Calu3 (cell line): ENCODE results near the gene COL5A2. TPM values are rescaled to one million over a fixed set of nuclear protein-coding genes. Genes with fewer than 3 reads are reported as not detected.

ENCODE experiments used
- BruUV-seq: library from RNA; stranded (reverse); fragments of 400-500 nt; replicated peaks from 2 replicates; lab custom pipeline; 2021; lab: Mats Ljungman, UMichigan
- CTCF ChIA-PET: fragments of 300-600 bp; sonication (Branson Sonifier 250); formaldehyde crosslinking; loops from one replicate; lab custom pipeline; 2022; ENCODE audit warnings: antibody characterized with exemption; lab: Charles Lee
- DNase-seq: peaks from one replicate; pipeline ENCODE4 v3.0.0; 2022
- H3K27ac Mint-ChIP-seq: one replicate; pipeline ENCODE4 v1.8.0; 2022; ENCODE audit warnings: mixed read lengths; ENCODE audit not compliant: unreplicated experiment
- H3K27me3 Mint-ChIP-seq: one replicate; pipeline ENCODE4 v1.8.0; 2022; ENCODE audit warnings: mixed read lengths; ENCODE audit not compliant: unreplicated experiment
- H3K36me3 Mint-ChIP-seq: one replicate; pipeline ENCODE4 v1.8.0; 2022; ENCODE audit warnings: mild to moderate bottlenecking, moderate library complexity, mixed read lengths; ENCODE audit not compliant: insufficient read depth, unreplicated experiment
- H3K4me1 Mint-ChIP-seq: one replicate; pipeline ENCODE4 v1.8.0; 2022; ENCODE audit warnings: mild to moderate bottlenecking, low read depth, mixed read lengths; ENCODE audit not compliant: unreplicated experiment
- H3K4me3 Mint-ChIP-seq: one replicate; pipeline ENCODE4 v1.8.0; 2022; ENCODE audit warnings: mild to moderate bottlenecking, low read depth, moderate library complexity, mixed read lengths; ENCODE audit not compliant: unreplicated experiment
- H3K9me3 Mint-ChIP-seq: one replicate; pipeline ENCODE4 v1.8.0; 2022; ENCODE audit warnings: low read depth, mixed read lengths; ENCODE audit not compliant: unreplicated experiment
- intact Hi-C: fragments of 100-400 bp; cut with micrococcal nuclease; formaldehyde crosslinking; loops from one replicate; pipeline ENCODE4 v1.10.0; 2022; ENCODE audit not compliant: unreplicated experiment
- total RNA-seq: library from RNA; stranded (reverse); gene quantifications from 2 replicates; pipeline ENCODE4 v1.2.3, GENCODE V29; 2022
- TF ChIP-seq, protein P1 (sequence below): fragments of 200-600 bp; IDR thresholded peaks from one replicate; pipeline ENCODE4 v1.8.0; 2022; ENCODE audit warnings: antibody characterized with exemption; ENCODE audit not compliant: unreplicated experiment

The COL5A2 gene
- total RNA-seq, 1 experiment from 2014 or later = 1.1 TPM

DNA sequence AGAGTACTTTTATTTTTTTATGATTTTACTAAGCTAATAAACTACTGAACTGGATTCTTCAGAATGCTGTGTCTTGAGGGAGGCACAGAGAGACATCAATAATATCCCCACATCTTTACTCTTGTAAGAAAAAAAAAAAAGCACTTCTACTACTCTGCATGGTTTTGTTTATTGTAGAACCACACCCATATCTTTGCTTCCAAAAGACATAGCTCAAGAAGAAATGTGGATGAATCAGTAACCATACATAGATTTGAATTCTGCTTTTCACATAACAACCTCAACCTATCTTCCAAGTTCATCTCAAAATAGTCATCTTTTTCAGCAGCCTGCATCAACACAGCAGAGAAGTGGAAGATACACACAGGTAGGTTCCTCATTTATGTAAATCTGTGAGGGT, 12.2 kb upstream of the COL5A2 start:
- no TSS peak for BruUV-seq
- H3K4me3 Mint-ChIP-seq = no peak overlapping the region
- H3K4me1 Mint-ChIP-seq = peaks cover 8% of the 10 kb centered on the region
- TF ChIP-seq, protein P1, sequence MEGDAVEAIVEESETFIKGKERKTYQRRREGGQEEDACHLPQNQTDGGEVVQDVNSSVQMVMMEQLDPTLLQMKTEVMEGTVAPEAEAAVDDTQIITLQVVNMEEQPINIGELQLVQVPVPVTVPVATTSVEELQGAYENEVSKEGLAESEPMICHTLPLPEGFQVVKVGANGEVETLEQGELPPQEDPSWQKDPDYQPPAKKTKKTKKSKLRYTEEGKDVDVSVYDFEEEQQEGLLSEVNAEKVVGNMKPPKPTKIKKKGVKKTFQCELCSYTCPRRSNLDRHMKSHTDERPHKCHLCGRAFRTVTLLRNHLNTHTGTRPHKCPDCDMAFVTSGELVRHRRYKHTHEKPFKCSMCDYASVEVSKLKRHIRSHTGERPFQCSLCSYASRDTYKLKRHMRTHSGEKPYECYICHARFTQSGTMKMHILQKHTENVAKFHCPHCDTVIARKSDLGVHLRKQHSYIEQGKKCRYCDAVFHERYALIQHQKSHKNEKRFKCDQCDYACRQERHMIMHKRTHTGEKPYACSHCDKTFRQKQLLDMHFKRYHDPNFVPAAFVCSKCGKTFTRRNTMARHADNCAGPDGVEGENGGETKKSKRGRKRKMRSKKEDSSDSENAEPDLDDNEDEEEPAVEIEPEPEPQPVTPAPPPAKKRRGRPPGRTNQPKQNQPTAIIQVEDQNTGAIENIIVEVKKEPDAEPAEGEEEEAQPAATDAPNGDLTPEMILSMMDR = no peak
- peaks cover 2% of the 10 kb centered on the region for H3K9me3 Mint-ChIP-seq
- no peak overlapping the region for H3K27ac Mint-ChIP-seq
- CTCF ChIA-PET = no interaction called here
- H3K36me3 Mint-ChIP-seq = no peaks in the 10 kb centered on the region
- no peak for DNase-seq
- intact Hi-C loops = no loop called here
- H3K27me3 Mint-ChIP-seq = no peaks in the 10 kb centered on the region

DNA sequence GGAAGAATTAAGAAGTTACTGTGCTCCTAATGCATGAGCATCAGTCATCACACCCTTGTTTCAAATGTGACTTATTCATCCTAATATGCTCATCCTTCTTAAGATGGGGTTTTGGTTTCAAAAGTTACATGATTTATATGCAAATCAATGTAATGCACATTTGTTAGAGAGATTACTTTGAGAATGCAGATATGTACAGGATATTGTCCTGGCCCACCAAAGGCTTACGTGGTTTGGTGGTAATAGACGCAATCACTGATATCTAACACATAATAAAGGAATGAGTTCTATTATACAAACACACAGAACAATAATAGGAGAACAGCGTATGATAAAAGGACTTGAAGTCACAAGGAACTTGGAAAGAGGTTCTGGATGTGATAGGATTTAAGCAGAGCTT, 11.1 kb upstream of the COL5A2 start:
- BruUV-seq = no TSS peak
- TF ChIP-seq, protein P1 = no peak
- peaks cover 8% of the 10 kb centered on the region for H3K4me1 Mint-ChIP-seq
- H3K36me3 Mint-ChIP-seq = no peaks in the 10 kb centered on the region
- CTCF ChIA-PET = no interaction called here
- no peaks in the 10 kb centered on the region for H3K27me3 Mint-ChIP-seq
- peaks cover 2% of the 10 kb centered on the region for H3K9me3 Mint-ChIP-seq
- no peak for DNase-seq
- intact Hi-C loops = no loop called here
- H3K27ac Mint-ChIP-seq = no peak overlapping the region
- no peak overlapping the region for H3K4me3 Mint-ChIP-seq

DNA sequence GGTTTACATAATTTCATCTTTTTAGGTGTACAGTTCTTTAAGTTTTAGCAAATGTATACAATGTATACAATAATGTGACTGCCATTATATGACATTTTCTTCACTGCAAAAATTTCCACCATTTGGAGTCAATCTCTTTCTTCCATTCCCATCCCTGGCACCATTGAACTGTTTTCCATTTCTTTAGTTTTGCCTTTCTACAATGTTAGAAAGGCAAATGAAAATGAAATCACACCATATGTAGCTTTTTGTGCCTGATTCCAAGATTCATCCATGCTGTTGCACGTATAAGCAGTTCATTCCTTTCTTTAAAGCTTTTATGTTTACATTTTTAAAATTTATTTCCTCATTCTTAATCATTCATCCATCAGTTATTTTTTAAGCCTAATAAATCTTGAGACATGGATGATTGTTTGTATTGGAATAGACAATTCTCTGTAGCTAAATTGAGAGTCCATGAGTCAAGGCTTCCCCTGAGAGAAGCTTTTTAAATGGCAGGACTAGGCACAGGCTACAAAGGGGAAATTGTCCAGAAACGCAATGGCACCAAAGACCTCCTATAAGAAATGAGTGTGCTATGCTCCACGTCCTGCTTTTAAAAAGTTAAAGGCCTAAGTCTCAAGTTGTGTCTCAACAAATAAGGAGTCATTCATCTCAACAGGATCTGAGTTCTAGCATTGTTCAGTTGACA, 8.7 kb upstream of the COL5A2 start:
- BruUV-seq = no TSS peak
- TF ChIP-seq, protein P1 = no peak
- no peak for DNase-seq
- Mint-ChIP-seq H3K27me3 (no peaks in the 10 kb centered on the region), H3K36me3 (no peaks in the 10 kb centered on the region), H3K9me3 (peaks cover 2% of the 10 kb centered on the region), H3K27ac (no peak overlapping the region), H3K4me1 (peaks cover 8% of the 10 kb centered on the region), H3K4me3 (no peak overlapping the region)
- CTCF ChIA-PET = no interaction called here
- intact Hi-C loops = no loop called here

DNA sequence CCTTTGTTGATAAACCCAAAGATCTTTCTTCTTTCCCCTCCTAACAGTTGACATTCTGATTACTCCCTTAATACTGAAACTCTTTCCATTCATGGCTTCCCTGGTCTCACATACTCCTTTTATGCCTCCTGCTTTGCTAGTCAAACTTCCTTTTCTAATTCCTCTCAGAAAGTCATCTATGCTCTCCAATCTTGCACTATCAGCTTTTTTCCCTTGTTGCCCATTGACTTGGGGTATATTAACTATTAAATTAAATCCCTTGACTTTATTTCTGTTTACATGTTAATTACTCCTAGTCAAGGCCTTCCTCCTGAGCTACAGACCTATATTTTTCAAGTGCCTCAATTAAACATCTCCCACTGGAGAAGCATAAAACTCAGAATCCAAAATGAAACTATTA, 3.6 kb upstream of the COL5A2 start:
- Mint-ChIP-seq H3K4me1 (peaks cover 2% of the 10 kb centered on the region), H3K4me3 (no peak overlapping the region), H3K9me3 (no peaks in the 10 kb centered on the region), H3K36me3 (no peaks in the 10 kb centered on the region), H3K27ac (no peak overlapping the region), H3K27me3 (no peaks in the 10 kb centered on the region)
- intact Hi-C loops = no loop called here
- no TSS peak for BruUV-seq
- TF ChIP-seq, protein P1 = no peak
- CTCF ChIA-PET = no interaction called here
- no peak for DNase-seq
